Umbilical cord (tissue), 1 donor: Measurements from ENCODE around the gene FANK1. TPM values are rescaled to one million over a fixed set of nuclear protein-coding genes. Genes with fewer than 3 reads are reported as not detected.

Experiments used
- total RNA-seq: library from RNA; depleted of rRNA; stranded (reverse); fragments of >200 nt; gene quantifications from one replicate; pipeline ENCODE4 v1.2.3, GENCODE V29; 2014; ENCODE audit warnings: low replicate concordance; ENCODE audit not compliant: insufficient read depth

Gene FANK1
- total RNA-seq, 1 donor from 2014 or later, result 4.3 TPM

Other genes with a start within 250 kb of the FANK1 start
- not detected for gene TEX36, start 213.4 kb upstream of the FANK1 start, total RNA-seq
- gene EDRF1, start 176.9 kb upstream of the FANK1 start, total RNA-seq, result 34.7 TPM
- gene MMP21, start 120.7 kb upstream of the FANK1 start, total RNA-seq, result not detected
- 72.7 TPM for gene UROS, start 73.3 kb upstream of the FANK1 start, total RNA-seq
- 52.5 TPM for gene BCCIP, start 73.0 kb upstream of the FANK1 start, total RNA-seq
- gene DHX32, start 15.3 kb upstream of the FANK1 start, total RNA-seq, result 40.4 TPM